Progenitor cell of endocrine pancreas (in vitro differentiated cells): Measurements from ENCODE around the gene PTOV1. TPM values are rescaled to one million over a fixed set of nuclear protein-coding genes. Genes with fewer than 3 reads are reported as not detected.

Experiments
- DNase-seq: peaks from one replicate; pipeline ENCODE4 v3.0.0; 2021; ENCODE audit warnings: low spot score; ENCODE audit not compliant: unreplicated experiment
- H3K27ac Mint-ChIP-seq: 2 replicates; pipeline ENCODE4 v1.8.0; 2021; ENCODE audit warnings: mild to moderate bottlenecking, moderate library complexity, mixed read lengths
- H3K27me3 Mint-ChIP-seq: 2 replicates; pipeline ENCODE4 v1.8.0; 2021; ENCODE audit warnings: mixed read lengths
- H3K36me3 Mint-ChIP-seq: 2 replicates; pipeline ENCODE4 v1.8.0; 2022; ENCODE audit warnings: mixed read lengths; ENCODE audit not compliant: insufficient read depth
- H3K4me1 Mint-ChIP-seq: 2 replicates; pipeline ENCODE4 v1.8.0; 2021; ENCODE audit warnings: low read depth, mixed read lengths
- H3K4me3 Mint-ChIP-seq: 2 replicates; pipeline ENCODE4 v1.8.0; 2021; ENCODE audit warnings: low read depth, mild to moderate bottlenecking, moderate library complexity, mixed read lengths
- H3K9me3 Mint-ChIP-seq: 2 replicates; pipeline ENCODE4 v1.8.0; 2021; ENCODE audit warnings: low read depth, mixed read lengths
- CTCF ChIP-seq: fragments of 200-600 bp; sonication (generic); IDR thresholded peaks from one replicate; pipeline ENCODE4 v1.5.0; 2021; ENCODE audit warnings: antibody characterized with exemption, mild to moderate bottlenecking; ENCODE audit not compliant: unreplicated experiment
- total RNA-seq: library from RNA; stranded (reverse); gene quantifications from 2 replicates; pipeline ENCODE4 v1.2.1, GENCODE V29; 2021

The PTOV1 gene
- total RNA-seq, 1 donor from 2014 or later = 564 TPM

GRCh38 chr19:49839713-49840112 is 11.2 kb upstream of the PTOV1 start:
- Mint-ChIP-seq H3K36me3 (peaks cover 38% of the 10 kb centered on the region), H3K4me3 (no peak overlapping the region)

DNA sequence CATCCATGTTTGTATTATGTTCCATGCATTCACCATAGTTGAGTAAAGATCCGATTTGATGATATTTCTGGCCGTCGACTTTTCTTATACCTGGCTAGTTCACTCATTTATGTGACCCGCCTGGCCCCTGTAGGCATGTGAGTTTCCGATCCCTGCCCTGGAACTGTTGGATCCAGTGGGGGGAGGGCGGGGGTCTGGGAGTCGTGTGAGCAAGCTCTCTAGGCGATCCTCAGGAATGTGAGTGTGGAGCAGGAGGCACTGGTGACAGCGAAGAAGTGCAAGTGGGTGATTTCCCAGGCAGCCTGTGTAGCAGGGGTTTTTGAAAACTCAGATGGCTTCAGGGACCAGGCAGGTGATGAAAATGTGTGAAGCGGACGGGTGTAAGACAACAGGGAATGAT is 10.6 kb upstream of the PTOV1 start:
- Mint-ChIP-seq H3K9me3 (no peaks in the 10 kb centered on the region), H3K4me3 (no peak overlapping the region), H3K27me3 (no peaks in the 10 kb centered on the region), H3K4me1 (peaks cover 3% of the 10 kb centered on the region), H3K36me3 (peaks cover 36% of the 10 kb centered on the region), H3K27ac (no peak overlapping the region)
- TF ChIP-seq CTCF = no peak
- no peak for DNase-seq

More at GRCh38 chr19:49839713-49840112, 11.2 kb upstream of the PTOV1 start:
- H3K4me1 Mint-ChIP-seq = no peaks in the 10 kb centered on the region
- H3K27ac Mint-ChIP-seq = no peak overlapping the region
- no peak for TF ChIP-seq CTCF
- H3K27me3 Mint-ChIP-seq = no peaks in the 10 kb centered on the region
- H3K9me3 Mint-ChIP-seq = no peaks in the 10 kb centered on the region
- DNase-seq = no peak

DNA sequence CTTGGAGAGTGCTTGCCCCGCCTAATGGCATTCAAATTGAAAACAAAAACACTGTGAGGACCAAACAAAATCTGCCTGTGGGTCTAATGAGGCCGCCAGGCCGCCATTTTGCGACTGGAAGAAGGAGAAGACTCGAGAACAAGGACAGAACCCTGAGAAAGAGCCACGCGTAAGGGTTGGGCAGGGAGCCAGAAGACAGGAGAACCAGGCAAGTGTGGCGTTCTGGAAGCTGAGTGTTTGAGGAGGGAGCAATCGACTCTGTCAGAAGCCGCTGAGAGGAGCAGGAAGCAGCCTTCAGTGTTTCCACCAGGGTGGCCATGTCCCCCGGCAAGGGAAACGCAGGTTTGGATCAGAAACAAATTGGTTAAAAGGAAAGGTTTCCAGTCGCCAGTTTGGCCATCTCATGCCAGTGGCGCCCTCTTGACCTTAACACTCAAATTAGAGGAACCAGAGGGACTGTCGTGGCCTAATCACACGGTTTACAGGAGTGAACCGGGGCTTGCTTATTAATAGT is 10.2 kb upstream of the PTOV1 start:
- H3K4me3 Mint-ChIP-seq = no peak overlapping the region
- H3K9me3 Mint-ChIP-seq = no peaks in the 10 kb centered on the region
- H3K4me1 Mint-ChIP-seq = peaks cover 5% of the 10 kb centered on the region
- H3K36me3 Mint-ChIP-seq = peaks cover 36% of the 10 kb centered on the region
- no peak for TF ChIP-seq CTCF
- no peaks in the 10 kb centered on the region for H3K27me3 Mint-ChIP-seq
- no peak overlapping the region for H3K27ac Mint-ChIP-seq
- DNase-seq = no peak

DNA sequence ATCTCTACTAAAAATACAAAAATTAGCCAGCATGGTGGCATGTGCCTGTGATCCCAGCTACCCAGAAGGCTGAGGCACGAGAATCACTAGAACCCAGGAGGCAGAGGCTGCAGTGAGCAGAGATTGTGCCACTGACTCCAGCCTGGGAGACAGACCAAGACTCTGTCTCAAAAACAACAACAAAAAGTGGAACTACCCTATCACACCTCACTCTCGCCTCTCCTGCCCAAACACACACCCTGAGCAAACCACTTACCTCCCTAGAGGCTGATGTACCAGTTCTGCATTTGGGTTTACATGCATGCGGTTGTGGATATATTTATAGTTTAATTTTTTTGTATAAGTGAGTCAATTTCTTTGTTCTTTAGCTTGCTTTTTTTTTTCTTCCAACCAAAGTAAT is 7.7 kb upstream of the PTOV1 start:
- H3K27me3 Mint-ChIP-seq = no peaks in the 10 kb centered on the region
- H3K27ac Mint-ChIP-seq = no peak overlapping the region
- H3K36me3 Mint-ChIP-seq = peaks cover 29% of the 10 kb centered on the region
- no peaks in the 10 kb centered on the region for H3K9me3 Mint-ChIP-seq
- no peak for TF ChIP-seq CTCF
- H3K4me3 Mint-ChIP-seq = no peak overlapping the region
- DNase-seq = no peak
- peaks cover 8% of the 10 kb centered on the region for H3K4me1 Mint-ChIP-seq

DNA sequence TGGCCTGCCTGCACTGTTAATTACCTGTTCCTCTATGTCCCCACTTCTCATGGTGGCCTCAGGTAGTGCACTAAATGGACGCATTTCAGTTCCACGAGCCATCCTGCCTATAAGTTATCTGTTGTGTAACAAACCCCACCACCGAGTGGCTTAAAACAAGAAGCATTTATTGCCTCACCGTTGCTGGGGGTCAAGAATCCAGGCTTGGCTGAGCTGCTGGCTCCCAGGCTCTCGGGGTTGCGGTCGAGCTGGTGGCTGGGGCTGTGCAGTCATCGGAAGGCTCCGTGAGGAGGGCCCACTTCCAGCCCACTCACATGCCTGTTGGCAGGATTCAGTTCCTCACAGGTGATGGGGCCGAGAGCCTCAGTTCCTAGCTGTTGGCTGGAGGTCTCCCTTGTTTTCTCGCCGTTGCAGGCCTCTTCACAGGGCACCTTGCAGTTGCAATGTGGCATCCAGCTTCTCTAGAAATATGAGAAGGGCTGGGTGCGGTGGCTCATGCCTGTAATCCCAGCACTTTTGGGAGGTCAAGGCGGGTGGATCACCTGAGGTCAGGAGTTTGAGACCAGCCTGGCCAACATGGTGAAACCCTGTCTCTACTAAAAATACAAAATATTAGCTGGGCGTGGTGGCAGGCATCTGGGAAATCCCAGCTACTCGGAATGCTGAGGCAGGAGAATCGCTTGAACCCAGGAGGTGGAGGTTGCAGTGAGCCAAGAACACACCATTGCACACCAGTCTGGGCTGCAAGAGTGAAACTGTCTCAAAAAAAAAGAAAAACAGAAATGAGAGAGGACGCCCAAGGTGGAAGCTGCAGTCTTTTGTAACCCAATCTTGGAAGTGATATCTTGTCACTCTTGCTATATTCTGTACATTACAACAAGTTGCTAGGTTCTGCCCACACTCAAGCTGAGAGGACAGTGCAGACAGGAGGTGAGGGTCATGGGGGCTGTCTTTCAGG is 6.5 kb upstream of the PTOV1 start:
- peaks cover 23% of the 10 kb centered on the region for H3K36me3 Mint-ChIP-seq
- no peak overlapping the region for H3K27ac Mint-ChIP-seq
- no peak overlapping the region for H3K4me3 Mint-ChIP-seq
- H3K4me1 Mint-ChIP-seq = peaks cover 8% of the 10 kb centered on the region
- peaks cover 3% of the 10 kb centered on the region for H3K9me3 Mint-ChIP-seq
- no peak for DNase-seq
- no peaks in the 10 kb centered on the region for H3K27me3 Mint-ChIP-seq
- TF ChIP-seq CTCF = no peak
